Activated CD4-positive, CD25-positive, alpha-beta regulatory T cell treated with anti-CD3 and anti-CD28 coated beads, Interleukin-2, amount 50 U/mL, for 72 hours (primary cell): ENCODE data around the gene NRROS.
"Not testable (repeated sequence)": the region's sequence is repeated elsewhere in the genome, so short reads cannot be mapped to it uniquely, and the experiment has no call there.

Source experiments
- DNase-seq: peaks from one replicate; pipeline ENCODE4 v3.0.0; 2021

Gene NRROS

GRCh38 chr3:196639483-196640296 lies at the start of gene NRROS:
Gene NRROS, plus strand, starts transcription at chr3:196639694. Its CDS starts 14,846 bp downstream, at chr3:196654540.
- DNase-seq = peak; percentile 71

DNA sequence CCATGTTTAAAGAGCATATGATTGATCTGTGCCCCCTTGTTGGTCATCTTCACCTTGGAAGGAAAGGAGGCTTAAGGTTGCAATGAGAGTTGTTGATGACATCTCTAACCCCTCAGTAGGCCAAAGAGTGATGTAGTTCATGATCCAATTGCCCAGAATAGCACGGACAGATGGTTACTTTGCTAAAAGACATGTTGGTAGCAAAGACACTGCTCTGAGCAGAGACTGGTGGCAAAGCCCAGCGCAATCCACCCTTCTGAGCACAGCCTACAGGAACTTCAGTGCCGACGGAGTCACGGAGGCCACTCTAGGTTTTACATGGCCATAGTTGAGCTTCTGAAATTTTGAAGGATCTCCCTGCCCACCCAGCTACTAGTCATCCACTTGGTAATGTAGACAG lies 49.2 kb upstream of the NRROS start:
- DNase-seq = no peak

DNA sequence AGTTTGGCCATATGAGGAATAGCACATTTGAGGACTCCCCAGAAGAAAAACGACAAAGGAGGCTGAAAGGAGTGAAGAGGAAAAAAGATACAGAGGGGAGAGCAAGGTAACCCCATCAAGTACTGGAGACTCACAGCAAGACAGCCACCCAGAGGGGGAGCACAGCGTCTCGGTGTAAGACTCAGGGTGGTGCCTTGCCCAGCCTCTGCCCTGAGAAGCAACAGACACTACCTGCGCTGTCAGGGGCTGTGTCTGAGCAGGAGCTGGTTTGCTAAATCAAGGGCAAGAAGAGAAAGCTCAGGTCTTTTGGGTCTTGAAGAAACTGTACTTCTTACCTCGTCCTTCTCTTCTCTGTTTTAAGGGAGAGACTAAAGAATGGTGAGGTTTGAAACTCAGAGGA lies 43.1 kb upstream of the NRROS start:
- no peak for DNase-seq

- DNase-seq = peak; percentile 46
Measured at GRCh38 chr3:196597971-196598733, 41.3 kb upstream of the NRROS start.

DNA sequence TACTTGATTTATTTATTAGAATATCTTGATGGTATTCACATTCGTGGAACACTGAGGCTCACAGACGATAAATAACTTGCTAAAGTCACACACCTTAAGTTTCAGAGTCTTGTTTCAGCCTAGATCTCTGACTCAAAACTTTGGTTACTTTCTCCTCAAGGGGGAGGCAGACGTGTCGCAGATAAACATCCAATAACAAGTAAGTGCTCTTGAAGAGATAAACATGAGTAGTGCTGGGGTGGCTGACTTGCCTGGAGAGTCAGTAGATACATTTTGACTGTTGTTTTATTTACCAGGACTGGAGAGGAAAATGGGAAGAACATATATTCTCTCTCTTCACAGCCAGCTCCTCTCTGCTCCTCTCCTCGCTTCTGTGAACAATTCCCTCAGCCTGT lies 39.8 kb upstream of the NRROS start:
- no peak for DNase-seq

GRCh38 chr3:196600359-196600758 lies 39.1 kb upstream of the NRROS start:
- no peak for DNase-seq

DNA sequence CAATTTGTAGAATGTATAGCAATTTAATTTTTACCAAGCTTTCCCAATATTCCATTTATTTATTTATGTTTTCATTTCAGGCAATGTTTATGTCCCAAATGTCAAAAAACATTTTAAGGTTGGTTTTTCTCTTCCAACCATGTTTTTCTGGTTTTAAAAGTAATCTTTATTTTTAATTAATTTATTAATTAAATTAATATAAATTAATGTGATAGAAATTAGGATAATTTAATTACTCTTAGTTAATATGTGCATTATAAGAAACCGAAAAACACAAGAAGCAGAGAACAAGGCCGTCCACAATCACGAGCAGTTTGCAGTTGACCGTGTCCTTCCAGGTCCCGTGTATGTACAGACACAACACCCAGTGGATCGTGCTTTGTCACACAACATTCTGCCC lies 36.8 kb upstream of the NRROS start:
- DNase-seq = no peak

GRCh38 chr3:196603683-196604082 lies 35.8 kb upstream of the NRROS start:
- DNase-seq = no peak

DNA sequence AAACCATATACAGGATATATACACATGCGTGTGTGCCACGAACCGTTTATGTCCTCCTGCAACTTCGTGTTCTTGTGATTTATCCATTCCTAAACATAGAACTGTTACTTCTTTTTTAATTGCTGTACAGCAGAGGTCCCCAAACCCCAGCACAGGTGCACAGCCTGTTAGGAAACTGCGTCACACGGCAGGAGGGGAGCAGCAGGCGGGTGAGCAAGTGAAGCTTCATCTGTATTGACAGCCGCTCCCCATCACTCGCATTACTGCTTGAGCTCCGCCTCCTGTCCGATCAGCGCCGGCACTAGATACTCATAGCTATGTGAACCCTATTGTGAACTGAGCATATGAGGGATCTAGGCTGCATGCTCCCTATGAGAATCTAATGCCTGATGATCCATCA lies 34.9 kb upstream of the NRROS start:
- no peak for DNase-seq

DNA sequence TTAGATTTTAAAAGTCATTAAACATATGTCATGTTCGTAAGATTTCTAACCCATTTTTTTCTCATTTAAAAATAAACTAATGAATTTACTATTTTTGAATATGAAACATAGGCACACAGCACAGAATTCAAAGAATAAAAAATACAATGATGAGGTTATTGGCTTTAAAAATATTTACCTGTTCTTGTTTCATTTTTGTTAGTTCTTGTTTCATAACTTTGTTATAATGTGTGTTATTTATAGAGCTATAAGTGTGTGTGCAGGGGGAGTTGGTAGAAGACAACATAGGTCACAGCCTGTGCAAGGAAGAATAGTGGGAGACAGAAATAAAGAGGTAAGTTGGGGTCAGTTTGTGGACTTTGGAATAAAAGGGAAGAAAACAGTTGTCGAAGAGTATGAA lies 30.8 kb upstream of the NRROS start:
- no peak for DNase-seq

DNA sequence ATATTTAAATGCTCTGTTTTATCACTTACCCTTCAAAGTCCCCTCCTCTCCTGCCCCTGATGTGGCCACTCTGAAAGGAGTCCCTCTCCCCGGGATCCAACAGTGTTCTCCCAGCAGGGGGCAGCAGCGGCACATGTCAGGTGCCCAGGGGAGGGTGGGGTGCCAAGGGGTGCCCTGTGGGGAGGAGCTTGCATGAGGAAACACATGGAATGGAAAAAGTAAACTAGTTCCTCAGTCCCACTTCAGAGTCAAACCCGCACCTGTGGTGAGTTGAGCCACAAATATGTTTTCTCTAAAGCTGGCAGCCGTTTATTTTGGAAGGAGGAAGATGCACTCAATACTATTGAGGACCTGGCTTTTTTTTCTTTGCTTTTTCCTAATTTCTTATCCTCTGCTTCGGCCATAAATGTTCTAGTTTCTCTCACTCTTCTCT lies 30.1 kb upstream of the NRROS start:
- DNase-seq = peak; percentile 95

- no peak for DNase-seq
Measured at GRCh38 chr3:196609805-196610515, 29.5 kb upstream of the NRROS start.

GRCh38 chr3:196611761-196612483 lies 27.6 kb upstream of the NRROS start:
- DNase-seq = no peak

- not testable (repeated sequence) for DNase-seq
Measured at GRCh38 chr3:196615234-196615633, 24.3 kb upstream of the NRROS start.

- DNase-seq = no peak
Measured at GRCh38 chr3:196617256-196617655, 22.2 kb upstream of the NRROS start.

- no peak for DNase-seq
Measured at GRCh38 chr3:196619223-196619622, 20.3 kb upstream of the NRROS start.

GRCh38 chr3:196619627-196620026 lies 19.9 kb upstream of the NRROS start:
- not testable (repeated sequence) for DNase-seq

DNA sequence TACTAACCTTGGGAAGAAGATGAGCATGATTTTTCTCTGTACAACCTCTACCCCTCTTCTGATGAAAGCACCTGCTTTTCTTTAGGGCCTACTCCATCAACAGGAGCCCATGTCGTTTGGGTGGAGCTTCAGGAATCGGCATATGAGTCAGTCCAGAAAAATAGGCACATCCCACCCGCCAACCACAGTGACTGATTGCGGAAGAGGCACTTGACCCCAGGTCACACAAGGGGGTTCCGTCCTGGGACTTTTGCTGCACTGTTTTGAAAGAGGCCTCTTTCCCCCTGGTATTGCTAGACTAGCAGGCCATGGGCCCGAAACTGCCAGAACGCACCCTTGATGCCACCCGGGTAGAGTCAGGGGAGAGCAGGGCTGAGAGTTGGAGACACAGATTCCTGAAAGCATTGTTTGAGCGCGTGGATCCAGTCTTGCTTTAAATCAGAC lies 19.3 kb upstream of the NRROS start:
- DNase-seq = no peak

GRCh38 chr3:196620684-196621083 lies 18.8 kb upstream of the NRROS start:
- DNase-seq = no peak

DNA sequence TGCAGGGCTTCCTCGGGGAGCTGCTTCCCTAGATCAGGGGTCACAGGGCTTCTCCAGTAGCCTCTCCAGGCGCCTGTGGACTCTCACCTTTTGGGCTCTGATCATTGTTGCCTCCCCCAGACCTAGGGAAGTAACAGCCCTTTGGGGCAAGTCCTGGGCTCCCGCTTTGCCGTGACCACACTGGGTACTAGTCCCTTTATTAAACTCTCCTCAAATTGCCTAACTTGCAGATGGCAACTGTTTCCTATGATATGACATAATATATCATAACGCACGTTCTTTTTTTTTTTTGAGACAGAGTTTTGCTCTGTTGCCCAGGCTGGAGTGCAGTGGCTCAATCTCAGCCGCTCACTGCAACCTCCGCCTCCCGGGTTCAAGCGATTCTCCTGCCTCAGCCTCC lies 17.9 kb upstream of the NRROS start:
- no peak for DNase-seq

GRCh38 chr3:196624067-196624790 lies 15.3 kb upstream of the NRROS start:
- DNase-seq = no peak

- no peak for DNase-seq
Measured at GRCh38 chr3:196624907-196625306, 14.6 kb upstream of the NRROS start.
